Osteoblast (primary cell): ENCODE measurements around the gene HS3ST3B1. TPM values are rescaled to one million over a fixed set of nuclear protein-coding genes. Genes with fewer than 3 reads are reported as not detected.

Experiments used
- DNase-seq: peaks from one replicate; pipeline ENCODE4 v3.0.0; 2011; ENCODE audit warnings: low spot score, mixed read lengths; ENCODE audit not compliant: insufficient read length; ENCODE audit errors: missing footprints
- H2AFZ ChIP-seq: 2 replicates; pipeline ENCODE4 v1.6.0; 2011; ENCODE audit warnings: mild to moderate bottlenecking, low read length
- H3K27ac ChIP-seq: 2 replicates; pipeline ENCODE4 v1.5.1; 2011; ENCODE audit warnings: mild to moderate bottlenecking, low read depth, low read length, moderate library complexity
- H3K27me3 ChIP-seq: 2 replicates; pipeline ENCODE4 v1.6.0; 2012; ENCODE audit warnings: mild to moderate bottlenecking, control low read depth, inconsistent platforms, low read length, moderate library complexity; ENCODE audit not compliant: insufficient read depth
- H3K36me3 ChIP-seq: 2 replicates; pipeline ENCODE4 v1.5.1; 2011; ENCODE audit warnings: mild to moderate bottlenecking, low read length, control low read depth, moderate library complexity; ENCODE audit not compliant: insufficient read depth
- H3K4me1 ChIP-seq: 2 replicates; pipeline ENCODE4 v1.5.1; 2011; ENCODE audit warnings: mild to moderate bottlenecking, low read length, control low read depth, moderate library complexity; ENCODE audit not compliant: insufficient read depth
- H3K4me2 ChIP-seq: 2 replicates; pipeline ENCODE4 v1.6.0; 2011; ENCODE audit warnings: mild to moderate bottlenecking, low read length; ENCODE audit not compliant: insufficient read depth
- H3K4me3 ChIP-seq: fragments of 200-600 bp; sonication (generic); 3 replicates; pipeline ENCODE4 v1.5.1; 2012; ENCODE audit warnings: mild to moderate bottlenecking, low read length, inconsistent platforms; ENCODE audit not compliant: insufficient read depth
- H3K79me2 ChIP-seq: 2 replicates; pipeline ENCODE4 v1.6.0; 2012; ENCODE audit warnings: mild to moderate bottlenecking, low read length, control low read depth, inconsistent platforms; ENCODE audit not compliant: insufficient read depth
- H3K9me3 ChIP-seq: 2 replicates; pipeline ENCODE4 v1.5.1; 2011; ENCODE audit warnings: low read depth, low read length, control low read depth
- H4K20me1 ChIP-seq: 2 replicates; pipeline ENCODE4 v1.6.0; 2012; ENCODE audit warnings: mild to moderate bottlenecking, low read length, control low read depth; ENCODE audit not compliant: insufficient read depth
- total RNA-seq: library from RNA; depleted of rRNA; stranded (reverse); fragments of >200 nt; gene quantifications from 2 replicates; pipeline ENCODE4 v1.2.3, GENCODE V29; 2012
- TF ChIP-seq, protein P1 (sequence below): IDR thresholded peaks from 2 replicates; pipeline ENCODE4 v1.5.1; 2011; ENCODE audit warnings: mild to moderate bottlenecking, low read depth, low read length, moderate library complexity; ENCODE audit errors: extremely low read depth

HS3ST3B1 gene
- total RNA-seq, 1 donor, result 13.4 TPM

GRCh38 chr17:14393723-14394122 is 92.8 kb downstream of the HS3ST3B1 start:
- TF ChIP-seq, protein P1, sequence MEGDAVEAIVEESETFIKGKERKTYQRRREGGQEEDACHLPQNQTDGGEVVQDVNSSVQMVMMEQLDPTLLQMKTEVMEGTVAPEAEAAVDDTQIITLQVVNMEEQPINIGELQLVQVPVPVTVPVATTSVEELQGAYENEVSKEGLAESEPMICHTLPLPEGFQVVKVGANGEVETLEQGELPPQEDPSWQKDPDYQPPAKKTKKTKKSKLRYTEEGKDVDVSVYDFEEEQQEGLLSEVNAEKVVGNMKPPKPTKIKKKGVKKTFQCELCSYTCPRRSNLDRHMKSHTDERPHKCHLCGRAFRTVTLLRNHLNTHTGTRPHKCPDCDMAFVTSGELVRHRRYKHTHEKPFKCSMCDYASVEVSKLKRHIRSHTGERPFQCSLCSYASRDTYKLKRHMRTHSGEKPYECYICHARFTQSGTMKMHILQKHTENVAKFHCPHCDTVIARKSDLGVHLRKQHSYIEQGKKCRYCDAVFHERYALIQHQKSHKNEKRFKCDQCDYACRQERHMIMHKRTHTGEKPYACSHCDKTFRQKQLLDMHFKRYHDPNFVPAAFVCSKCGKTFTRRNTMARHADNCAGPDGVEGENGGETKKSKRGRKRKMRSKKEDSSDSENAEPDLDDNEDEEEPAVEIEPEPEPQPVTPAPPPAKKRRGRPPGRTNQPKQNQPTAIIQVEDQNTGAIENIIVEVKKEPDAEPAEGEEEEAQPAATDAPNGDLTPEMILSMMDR, result no peak
- Histone ChIP-seq H4K20me1 (no peaks in the 10 kb centered on the region), H3K4me1 (no peaks in the 10 kb centered on the region), H3K79me2 (no peaks in the 10 kb centered on the region), H3K9me3 (peaks cover 2% of the 10 kb centered on the region), H3K27ac (no peak overlapping the region), H2AFZ (no peak overlapping the region), H3K36me3 (no peaks in the 10 kb centered on the region), H3K4me3 (no peak overlapping the region), H3K4me2 (no peak overlapping the region), H3K27me3 (no peaks in the 10 kb centered on the region)
- no peak for DNase-seq

- Histone ChIP-seq H4K20me1 (no peaks in the 10 kb centered on the region), H3K79me2 (no peaks in the 10 kb centered on the region), H3K4me3 (no peak overlapping the region), H3K27ac (no peak overlapping the region), H3K4me2 (no peak overlapping the region), H3K36me3 (no peaks in the 10 kb centered on the region), H2AFZ (no peak overlapping the region), H3K9me3 (no peaks in the 10 kb centered on the region), H3K27me3 (no peaks in the 10 kb centered on the region), H3K4me1 (no peaks in the 10 kb centered on the region)
- DNase-seq, result no peak
- TF ChIP-seq, protein P1, result no peak
These were observed 94.4 kb downstream of the HS3ST3B1 start for GRCh38 chr17:14395255-14395654.

GRCh38 chr17:14396547-14396946 is 95.7 kb downstream of the HS3ST3B1 start:
- H2AFZ ChIP-seq, result no peak overlapping the region
- no peaks in the 10 kb centered on the region for H3K4me1 ChIP-seq
- H3K79me2 ChIP-seq, result no peaks in the 10 kb centered on the region
- no peaks in the 10 kb centered on the region for H4K20me1 ChIP-seq
- TF ChIP-seq, protein P1, result no peak
- H3K36me3 ChIP-seq, result no peaks in the 10 kb centered on the region
- no peak overlapping the region for H3K4me2 ChIP-seq
- H3K27me3 ChIP-seq, result no peaks in the 10 kb centered on the region
- no peak overlapping the region for H3K27ac ChIP-seq
- H3K9me3 ChIP-seq, result no peaks in the 10 kb centered on the region
- H3K4me3 ChIP-seq, result no peak overlapping the region
- DNase-seq, result peak; percentile 59

DNA sequence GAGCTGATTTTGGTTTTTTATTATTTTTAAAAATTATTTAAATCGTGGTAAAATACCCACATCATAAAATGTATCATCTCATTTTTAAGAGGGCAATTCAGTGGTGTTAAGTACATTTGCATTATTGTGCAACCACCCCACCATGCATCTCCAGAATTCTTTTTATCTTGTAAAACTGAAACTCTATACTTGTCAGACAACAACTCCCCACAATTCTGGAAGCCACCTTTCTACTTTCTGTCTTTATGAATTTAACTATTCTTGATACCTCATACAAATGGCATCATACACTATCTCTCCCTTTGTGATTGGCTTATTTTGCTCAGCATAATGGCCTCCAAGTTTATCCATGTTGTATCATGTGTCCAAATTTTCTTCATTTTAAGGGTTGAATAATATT is 97.9 kb downstream of the HS3ST3B1 start:
- no peaks in the 10 kb centered on the region for H3K36me3 ChIP-seq
- TF ChIP-seq, protein P1, result no peak
- no peaks in the 10 kb centered on the region for H3K9me3 ChIP-seq
- H3K4me2 ChIP-seq, result no peak overlapping the region
- H3K4me1 ChIP-seq, result no peaks in the 10 kb centered on the region
- no peak overlapping the region for H2AFZ ChIP-seq
- H3K4me3 ChIP-seq, result no peak overlapping the region
- H3K79me2 ChIP-seq, result no peaks in the 10 kb centered on the region
- no peak overlapping the region for H3K27ac ChIP-seq
- H3K27me3 ChIP-seq, result no peaks in the 10 kb centered on the region
- DNase-seq, result no peak
- H4K20me1 ChIP-seq, result no peaks in the 10 kb centered on the region

Other genes starting within 250 kb of the HS3ST3B1 start
- 14.1 and 14.8 TPM in 2 replicates for gene COX10, start 231.6 kb upstream of the HS3ST3B1 start, total RNA-seq
- not detected in 2 replicates for gene CDRT15, start 64.2 kb upstream of the HS3ST3B1 start, total RNA-seq